AG09309 (cell line): ENCODE measurements around the gene CDC42EP1.

Experiments used
- DNase-seq: peaks from one replicate; pipeline ENCODE4 v3.0.0-alpha.2; 2010; ENCODE audit warnings: low read depth
- H3K4me3 ChIP-seq: 2 replicates; pipeline ENCODE4 v1.5.1; 2011; ENCODE audit warnings: mild to moderate bottlenecking, low read depth, low read length, moderate library complexity; ENCODE audit not compliant: control insufficient read depth
- TF ChIP-seq, protein P1 (sequence below): IDR thresholded peaks from 2 replicates; pipeline ENCODE4 v1.5.1; 2011; ENCODE audit warnings: mild to moderate bottlenecking, low read depth, low read length, inconsistent platforms; ENCODE audit not compliant: insufficient read depth, control insufficient read depth; ENCODE audit errors: missing control alignments

CDC42EP1 gene

DNA sequence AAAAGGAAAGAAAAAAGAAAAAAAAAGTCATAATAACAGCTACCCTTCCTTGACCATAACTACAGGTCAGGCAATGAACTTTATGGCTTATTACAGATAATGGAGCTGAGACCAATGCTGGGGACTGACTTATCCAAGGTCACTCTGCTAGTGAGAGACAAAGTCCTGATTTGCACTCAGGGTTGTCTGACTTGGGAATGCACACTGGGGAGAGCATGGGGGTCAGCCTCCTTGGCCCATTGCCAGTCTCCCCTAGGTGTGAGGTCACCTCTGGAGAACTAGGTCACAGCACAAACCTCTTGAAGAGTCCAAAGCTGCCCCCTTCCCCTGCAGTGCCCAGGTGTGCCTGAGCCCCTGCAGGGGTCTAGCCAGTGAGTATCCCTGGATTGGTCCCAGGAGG is 5.3 kb upstream of the CDC42EP1 start:
- no peak for DNase-seq
- TF ChIP-seq, protein P1, sequence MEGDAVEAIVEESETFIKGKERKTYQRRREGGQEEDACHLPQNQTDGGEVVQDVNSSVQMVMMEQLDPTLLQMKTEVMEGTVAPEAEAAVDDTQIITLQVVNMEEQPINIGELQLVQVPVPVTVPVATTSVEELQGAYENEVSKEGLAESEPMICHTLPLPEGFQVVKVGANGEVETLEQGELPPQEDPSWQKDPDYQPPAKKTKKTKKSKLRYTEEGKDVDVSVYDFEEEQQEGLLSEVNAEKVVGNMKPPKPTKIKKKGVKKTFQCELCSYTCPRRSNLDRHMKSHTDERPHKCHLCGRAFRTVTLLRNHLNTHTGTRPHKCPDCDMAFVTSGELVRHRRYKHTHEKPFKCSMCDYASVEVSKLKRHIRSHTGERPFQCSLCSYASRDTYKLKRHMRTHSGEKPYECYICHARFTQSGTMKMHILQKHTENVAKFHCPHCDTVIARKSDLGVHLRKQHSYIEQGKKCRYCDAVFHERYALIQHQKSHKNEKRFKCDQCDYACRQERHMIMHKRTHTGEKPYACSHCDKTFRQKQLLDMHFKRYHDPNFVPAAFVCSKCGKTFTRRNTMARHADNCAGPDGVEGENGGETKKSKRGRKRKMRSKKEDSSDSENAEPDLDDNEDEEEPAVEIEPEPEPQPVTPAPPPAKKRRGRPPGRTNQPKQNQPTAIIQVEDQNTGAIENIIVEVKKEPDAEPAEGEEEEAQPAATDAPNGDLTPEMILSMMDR: no peak
- H3K4me3 ChIP-seq: no peak overlapping the region

DNA sequence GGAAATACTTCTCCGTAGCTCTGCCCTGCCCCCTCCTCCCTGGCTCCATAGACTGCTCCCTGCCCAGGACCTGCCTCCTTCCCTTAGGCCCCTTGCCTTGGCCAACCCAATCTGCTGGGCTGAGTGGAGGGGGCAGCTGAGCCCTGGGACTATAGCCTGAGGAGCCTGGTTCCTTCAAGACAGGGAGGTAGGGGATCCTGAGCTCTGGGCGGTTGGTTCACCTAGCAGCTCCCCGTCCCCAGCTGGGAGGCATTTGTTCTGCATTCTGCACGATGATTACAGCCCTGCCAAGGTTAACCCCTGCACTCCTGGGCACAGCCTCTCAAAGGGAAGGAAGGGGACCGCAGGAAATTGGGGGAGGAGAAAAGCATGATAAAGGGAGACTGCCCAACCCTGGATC is 3.6 kb upstream of the CDC42EP1 start:
- H3K4me3 ChIP-seq: no peak overlapping the region
- no peak for DNase-seq
- TF ChIP-seq, protein P1: no peak

GRCh38 chr22:37557321-37558001 is 2.8 kb upstream of the CDC42EP1 start:
- TF ChIP-seq, protein P1: no peak
- H3K4me3 ChIP-seq: no peak overlapping the region
- DNase-seq: no peak

- H3K4me3 ChIP-seq: no peak overlapping the region
- DNase-seq: no peak
- TF ChIP-seq, protein P1: no peak
Measured at GRCh38 chr22:37558815-37559214, 1.5 kb upstream of the CDC42EP1 start.

DNA sequence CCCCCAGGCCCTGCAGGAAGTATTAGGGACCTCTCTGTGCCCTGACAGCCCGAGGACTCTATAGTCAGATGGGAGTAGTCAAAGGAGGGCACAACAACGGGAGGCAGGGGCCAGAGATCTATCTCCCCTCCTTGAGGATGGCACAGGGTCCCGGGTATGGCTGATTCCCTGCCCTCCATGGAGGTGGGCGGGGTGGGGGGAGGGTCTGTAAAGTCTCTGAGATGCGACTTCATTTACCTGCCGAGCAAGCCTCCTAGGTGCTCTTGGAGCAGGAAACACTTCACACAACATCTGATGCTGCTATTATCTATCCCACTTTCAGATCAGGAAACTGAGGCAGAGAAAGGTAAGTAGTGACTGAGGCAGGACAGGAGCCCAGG is 769 bp upstream of the CDC42EP1 start:
- TF ChIP-seq, protein P1: no peak

GRCh38 chr22:37560608-37561211 is 430 bp downstream of the CDC42EP1 start:
- TF ChIP-seq, protein P1: no peak
- DNase-seq: no peak
- peak overlapping the region; percentile 51 for H3K4me3 ChIP-seq

More for the DNA sequence above, 769 bp upstream of the CDC42EP1 start:
- DNase-seq: no peak
- H3K4me3 ChIP-seq: peak overlapping the region; percentile 29
